ENCODE measurements around the gene DNM3.

DNM3 gene

GRCh38 chr1:171819946-171820345, 21.4 kb upstream of the DNM3 start:
- no peak for FAIRE-seq

GRCh38 chr1:171826973-171827372, 14.3 kb upstream of the DNM3 start:
- no peak for FAIRE-seq

- no peak for FAIRE-seq
Measured at GRCh38 chr1:171828794-171829193, 12.5 kb upstream of the DNM3 start.

GRCh38 chr1:171833091-171833825, 8.0 kb upstream of the DNM3 start:
- FAIRE-seq: no peak

GRCh38 chr1:171834821-171835220, 6.5 kb upstream of the DNM3 start:
- FAIRE-seq: no peak

GRCh38 chr1:171835891-171836290, 5.4 kb upstream of the DNM3 start:
- no peak for FAIRE-seq

- FAIRE-seq: no peak
Measured at GRCh38 chr1:171841931-171842761, 848 bp downstream of the DNM3 start.

GRCh38 chr1:171844381-171844780, 3.1 kb downstream of the DNM3 start:
- no peak for FAIRE-seq

- no peak for FAIRE-seq
Measured at GRCh38 chr1:171845998-171846397, 4.7 kb downstream of the DNM3 start.

- FAIRE-seq: no peak
Measured at GRCh38 chr1:171849245-171849898, 8.1 kb downstream of the DNM3 start.

- no peak for FAIRE-seq
Measured at GRCh38 chr1:171850651-171851350, 9.5 kb downstream of the DNM3 start.

GRCh38 chr1:171852272-171852671, 11.0 kb downstream of the DNM3 start:
- FAIRE-seq: no peak

- FAIRE-seq: no peak
Measured at GRCh38 chr1:171855381-171855780, 14.1 kb downstream of the DNM3 start.

GRCh38 chr1:171858696-171859095, 17.4 kb downstream of the DNM3 start:
- FAIRE-seq: no peak

- FAIRE-seq: no peak
Measured at GRCh38 chr1:171860696-171861095, 19.4 kb downstream of the DNM3 start.

GRCh38 chr1:171863531-171863930, 22.2 kb downstream of the DNM3 start:
- no peak for FAIRE-seq

- FAIRE-seq: no peak
Measured at GRCh38 chr1:171864308-171864707, 23.0 kb downstream of the DNM3 start.

GRCh38 chr1:171865106-171865505, 23.8 kb downstream of the DNM3 start:
- no peak for FAIRE-seq

- no peak for FAIRE-seq
Measured at GRCh38 chr1:171867236-171867635, 25.9 kb downstream of the DNM3 start.

GRCh38 chr1:171868217-171868803, 27.0 kb downstream of the DNM3 start:
- FAIRE-seq: no peak

- no peak for FAIRE-seq
Measured at GRCh38 chr1:171869097-171869496, 27.8 kb downstream of the DNM3 start.

GRCh38 chr1:171871848-171872247, 30.6 kb downstream of the DNM3 start:
- no peak for FAIRE-seq

GRCh38 chr1:171872430-171872829, 31.1 kb downstream of the DNM3 start:
- no peak for FAIRE-seq

Measured in colon (tissue), 2 donors.